Measurements from ENCODE around the gene C22orf39. TPM values are rescaled to one million over a fixed set of nuclear protein-coding genes. Genes with fewer than 3 reads are reported as not detected.

C22orf39 gene
- total RNA-seq, 4 donors from 2014 or later: 157 to 182 (median 178) TPM

GRCh38 chr22:19402642-19403191 lies 44.8 kb downstream of the C22orf39 start:
- TF ChIP-seq CTCF (IDR thresholded peaks at IDR 0.05 in 4 of 5, conservative IDR thresholded peaks at IDR 0.05 in 1 of 5) (no peak), POLR2A (IDR thresholded peaks at IDR 0.05) (no peak)
- ATAC-seq (peak; percentile 24 to 42), DNase-seq (no peak)
- in situ Hi-C loops (cut with MboI; ENCODE audit: low sequenced_read_pairs in 4 of 4): no loop called here
- H3K27ac ChIP-seq: peak overlapping the region in 3 of 4 donors; percentile 0 to 47 (median 42)
- no peak overlapping the region for H3K4me3 ChIP-seq
- no peaks in the 10 kb centered on the region for H3K27me3 ChIP-seq
- no peaks in the 10 kb centered on the region for H3K9me3 ChIP-seq
- intact Hi-C loops (cut with DNase I; ENCODE audit: low total_unique reads): no loop called here
- H3K36me3 ChIP-seq: peaks cover 0 to 41% of the 10 kb centered on the region in 2 donors
- H3K4me1 ChIP-seq: no peaks in the 10 kb centered on the region

GRCh38 chr22:19401483-19401882 lies 46.0 kb downstream of the C22orf39 start:
- Histone ChIP-seq H3K4me1 (no peaks in the 10 kb centered on the region), H3K27me3 (no peaks in the 10 kb centered on the region), H3K9me3 (no peaks in the 10 kb centered on the region), H3K27ac (no peak overlapping the region), H3K36me3 (peaks cover 0 to 40% of the 10 kb centered on the region in 2 donors), H3K4me3 (no peak overlapping the region)
- DNase-seq (no peak), ATAC-seq (no peak)
- intact Hi-C loops (cut with DNase I; ENCODE audit: low total_unique reads): no loop called here
- in situ Hi-C loops (cut with MboI; ENCODE audit: low sequenced_read_pairs in 4 of 4): no loop called here
- TF ChIP-seq CTCF (IDR thresholded peaks at IDR 0.05 in 4 of 5, conservative IDR thresholded peaks at IDR 0.05 in 1 of 5) (no peak), POLR2A (IDR thresholded peaks at IDR 0.05) (no peak)

- intact Hi-C loops (cut with DNase I; ENCODE audit: low total_unique reads): no loop called here
- no peak for DNase-seq
- ATAC-seq: no peak
- Histone ChIP-seq H3K36me3 (peaks cover 0 to 40% of the 10 kb centered on the region in 2 donors), H3K4me3 (no peak overlapping the region), H3K27me3 (no peaks in the 10 kb centered on the region), H3K27ac (no peak overlapping the region), H3K4me1 (no peaks in the 10 kb centered on the region), H3K9me3 (no peaks in the 10 kb centered on the region)
- in situ Hi-C loops (cut with MboI; ENCODE audit: low sequenced_read_pairs in 4 of 4): no loop called here
- TF ChIP-seq CTCF (IDR thresholded peaks at IDR 0.05 in 4 of 5, conservative IDR thresholded peaks at IDR 0.05 in 1 of 5): no peak
- TF ChIP-seq POLR2A (IDR thresholded peaks at IDR 0.05): no peak
Observed at GRCh38 chr22:19400881-19401280, 46.6 kb downstream of the C22orf39 start.

GRCh38 chr22:19398652-19399051 lies 48.9 kb downstream of the C22orf39 start:
- H3K9me3 ChIP-seq: no peaks in the 10 kb centered on the region
- ATAC-seq: no peak
- intact Hi-C loops (cut with DNase I; ENCODE audit: low total_unique reads) (no loop called here), in situ Hi-C loops (cut with MboI; ENCODE audit: low sequenced_read_pairs in 4 of 4) (loop anchor here in 1 of 4 donors (25.0 kb wide), 2 partner anchors 186 to 239 kb away; no protein-coding TSS in a partner anchor)
- H3K36me3 ChIP-seq: peaks cover 0 to 47% of the 10 kb centered on the region in 2 donors
- no peak for TF ChIP-seq CTCF (IDR thresholded peaks at IDR 0.05 in 4 of 5, conservative IDR thresholded peaks at IDR 0.05 in 1 of 5)
- no peak for TF ChIP-seq POLR2A (IDR thresholded peaks at IDR 0.05)
- DNase-seq: no peak
- no peak overlapping the region for H3K4me3 ChIP-seq
- no peaks in the 10 kb centered on the region for H3K27me3 ChIP-seq
- H3K27ac ChIP-seq: no peak overlapping the region
- H3K4me1 ChIP-seq: no peaks in the 10 kb centered on the region

GRCh38 chr22:19398206-19398605 lies 49.3 kb downstream of the C22orf39 start:
- Histone ChIP-seq H3K27ac (no peak overlapping the region), H3K4me3 (no peak overlapping the region), H3K9me3 (no peaks in the 10 kb centered on the region), H3K36me3 (peaks cover 0 to 52% of the 10 kb centered on the region in 2 donors), H3K4me1 (no peaks in the 10 kb centered on the region), H3K27me3 (no peaks in the 10 kb centered on the region)
- ATAC-seq: no peak
- intact Hi-C loops (cut with DNase I; ENCODE audit: low total_unique reads): no loop called here
- DNase-seq: no peak
- TF ChIP-seq CTCF (IDR thresholded peaks at IDR 0.05 in 4 of 5, conservative IDR thresholded peaks at IDR 0.05 in 1 of 5) (no peak), POLR2A (IDR thresholded peaks at IDR 0.05) (no peak)
- in situ Hi-C loops (cut with MboI; ENCODE audit: low sequenced_read_pairs in 4 of 4): loop anchor here in 1 of 4 donors (25.0 kb wide), 2 partner anchors 186 to 239 kb away; no protein-coding TSS in a partner anchor
